Prostate gland (tissue), 2 donors: Measurements from ENCODE around the gene MGAT4A.

Experiments used
- POLR2A ChIP-seq: fragments of 450-650 bp; IDR thresholded peaks from one replicate; pipeline ENCODE4 v1.6.1; 2016; ENCODE audit warnings: antibody characterized with exemption, mild to moderate bottlenecking
- POLR2AphosphoS5 ChIP-seq: sonication (generic); formaldehyde crosslinking; IDR thresholded peaks from one replicate; pipeline ENCODE4 v1.6.1; 2017; ENCODE audit warnings: antibody characterized with exemption
- TF ChIP-seq, protein P1 (sequence below), 4 experiments: fragments of 200-600 bp in 2 of 4; fragments of 450-650 bp in 2 of 4; sonication (generic) in 2 of 4; IDR thresholded peaks; 1 replicate in 3 of 4; 2 replicates in 1 of 4; pipeline ENCODE4 v1.5.1; 2016 to 2019; ENCODE audit warnings: antibody characterized with exemption in 4 of 4, mild to moderate bottlenecking in 2 of 4, moderate library complexity in 2 of 4

DNA sequence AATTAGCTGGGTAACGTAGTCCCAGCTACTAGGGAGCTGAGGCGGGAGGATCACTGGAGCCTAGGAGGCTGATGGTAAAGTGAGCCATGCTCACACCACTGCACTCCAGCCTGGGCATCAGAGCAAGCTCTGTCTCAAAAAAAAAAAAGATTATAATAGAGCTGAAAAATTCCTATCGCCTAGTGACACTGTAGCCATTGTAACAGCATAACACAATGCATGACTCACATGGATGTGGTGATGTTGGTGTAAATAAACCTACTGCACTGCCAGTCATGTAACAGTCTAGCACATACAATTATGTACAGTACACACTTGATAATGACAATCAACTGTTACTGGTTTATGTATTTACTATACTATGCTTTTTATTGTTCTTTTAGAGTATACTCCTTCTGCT lies 39.6 kb downstream of the MGAT4A start:
- no peak for TF ChIP-seq POLR2A
- TF ChIP-seq, protein P1, sequence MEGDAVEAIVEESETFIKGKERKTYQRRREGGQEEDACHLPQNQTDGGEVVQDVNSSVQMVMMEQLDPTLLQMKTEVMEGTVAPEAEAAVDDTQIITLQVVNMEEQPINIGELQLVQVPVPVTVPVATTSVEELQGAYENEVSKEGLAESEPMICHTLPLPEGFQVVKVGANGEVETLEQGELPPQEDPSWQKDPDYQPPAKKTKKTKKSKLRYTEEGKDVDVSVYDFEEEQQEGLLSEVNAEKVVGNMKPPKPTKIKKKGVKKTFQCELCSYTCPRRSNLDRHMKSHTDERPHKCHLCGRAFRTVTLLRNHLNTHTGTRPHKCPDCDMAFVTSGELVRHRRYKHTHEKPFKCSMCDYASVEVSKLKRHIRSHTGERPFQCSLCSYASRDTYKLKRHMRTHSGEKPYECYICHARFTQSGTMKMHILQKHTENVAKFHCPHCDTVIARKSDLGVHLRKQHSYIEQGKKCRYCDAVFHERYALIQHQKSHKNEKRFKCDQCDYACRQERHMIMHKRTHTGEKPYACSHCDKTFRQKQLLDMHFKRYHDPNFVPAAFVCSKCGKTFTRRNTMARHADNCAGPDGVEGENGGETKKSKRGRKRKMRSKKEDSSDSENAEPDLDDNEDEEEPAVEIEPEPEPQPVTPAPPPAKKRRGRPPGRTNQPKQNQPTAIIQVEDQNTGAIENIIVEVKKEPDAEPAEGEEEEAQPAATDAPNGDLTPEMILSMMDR (IDR thresholded peaks at IDR 0.05) = no peak
- no peak for TF ChIP-seq POLR2AphosphoS5
